ENCODE data around the gene ADAMTSL4. TPM values are rescaled to one million over a fixed set of nuclear protein-coding genes. Genes with fewer than 3 reads are reported as not detected.
A peak's percentile ranks its signal among the peaks of the same experiment; 100 is the strongest.
"Not testable (repeated sequence)": the region's sequence is repeated elsewhere in the genome, so short reads cannot be mapped to it uniquely, and the experiment has no call there.

Gene ADAMTSL4
- total and polyA plus RNA-seq, 9 of the 15 experiments (the other 6 are each of a cell fraction or from before 2014, with no cell fraction given) = 12.7 to 212 (median 35.6) TPM

DNA sequence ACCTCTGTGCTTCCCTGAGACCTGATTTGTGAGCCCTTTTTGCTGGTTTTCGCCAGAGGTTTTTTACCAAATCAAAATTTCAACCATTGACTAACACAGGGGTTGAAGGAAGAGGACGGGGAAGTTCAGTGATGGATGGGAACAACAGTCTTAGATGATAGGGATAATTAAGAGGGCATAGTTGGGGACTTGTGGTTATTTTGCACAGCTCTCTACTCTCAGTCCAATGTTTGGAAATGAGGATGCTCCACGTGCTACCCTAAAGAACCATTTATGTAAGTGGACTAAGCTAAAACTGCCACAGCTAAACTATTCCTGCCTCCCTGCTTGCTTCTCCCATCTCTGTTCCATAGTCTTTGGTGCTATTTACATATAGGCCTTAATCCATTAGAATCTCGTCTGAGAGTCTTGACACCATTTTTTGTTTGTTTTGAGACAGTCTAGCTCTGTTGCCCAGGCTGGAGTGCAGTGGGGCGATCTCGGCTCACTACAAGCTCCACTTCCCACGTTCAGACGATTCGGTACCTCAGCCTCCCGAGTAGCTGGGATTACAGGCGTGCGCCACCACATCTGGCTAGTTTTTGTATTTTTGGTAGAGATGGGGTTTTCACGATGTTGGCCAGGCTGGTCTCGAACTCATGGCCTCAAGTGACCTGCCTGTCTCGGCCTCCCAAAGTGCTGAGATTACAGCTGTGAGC, 30.9 kb downstream of the ADAMTSL4 start (continued):
- TF ChIP-seq PHF8 (IDR thresholded peaks at IDR 0.05; ENCODE audit: borderline replicate concordance, low read length) (no peak), ZNF282 (CRISPR knock-in tag; IDR thresholded peaks at IDR 0.05) (no peak), HDAC8 (tag; IDR thresholded peaks at IDR 0.05) (no peak)
- TF ChIP-seq, protein P1, sequence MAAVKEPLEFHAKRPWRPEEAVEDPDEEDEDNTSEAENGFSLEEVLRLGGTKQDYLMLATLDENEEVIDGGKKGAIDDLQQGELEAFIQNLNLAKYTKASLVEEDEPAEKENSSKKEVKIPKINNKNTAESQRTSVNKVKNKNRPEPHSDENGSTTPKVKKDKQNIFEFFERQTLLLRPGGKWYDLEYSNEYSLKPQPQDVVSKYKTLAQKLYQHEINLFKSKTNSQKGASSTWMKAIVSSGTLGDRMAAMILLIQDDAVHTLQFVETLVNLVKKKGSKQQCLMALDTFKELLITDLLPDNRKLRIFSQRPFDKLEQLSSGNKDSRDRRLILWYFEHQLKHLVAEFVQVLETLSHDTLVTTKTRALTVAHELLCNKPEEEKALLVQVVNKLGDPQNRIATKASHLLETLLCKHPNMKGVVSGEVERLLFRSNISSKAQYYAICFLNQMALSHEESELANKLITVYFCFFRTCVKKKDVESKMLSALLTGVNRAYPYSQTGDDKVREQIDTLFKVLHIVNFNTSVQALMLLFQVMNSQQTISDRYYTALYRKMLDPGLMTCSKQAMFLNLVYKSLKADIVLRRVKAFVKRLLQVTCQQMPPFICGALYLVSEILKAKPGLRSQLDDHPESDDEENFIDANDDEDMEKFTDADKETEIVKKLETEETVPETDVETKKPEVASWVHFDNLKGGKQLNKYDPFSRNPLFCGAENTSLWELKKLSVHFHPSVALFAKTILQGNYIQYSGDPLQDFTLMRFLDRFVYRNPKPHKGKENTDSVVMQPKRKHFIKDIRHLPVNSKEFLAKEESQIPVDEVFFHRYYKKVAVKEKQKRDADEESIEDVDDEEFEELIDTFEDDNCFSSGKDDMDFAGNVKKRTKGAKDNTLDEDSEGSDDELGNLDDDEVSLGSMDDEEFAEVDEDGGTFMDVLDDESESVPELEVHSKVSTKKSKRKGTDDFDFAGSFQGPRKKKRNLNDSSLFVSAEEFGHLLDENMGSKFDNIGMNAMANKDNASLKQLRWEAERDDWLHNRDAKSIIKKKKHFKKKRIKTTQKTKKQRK (IDR thresholded peaks at IDR 0.05; ENCODE audit: borderline replicate concordance, low read depth, low read length) = no peak

DNA sequence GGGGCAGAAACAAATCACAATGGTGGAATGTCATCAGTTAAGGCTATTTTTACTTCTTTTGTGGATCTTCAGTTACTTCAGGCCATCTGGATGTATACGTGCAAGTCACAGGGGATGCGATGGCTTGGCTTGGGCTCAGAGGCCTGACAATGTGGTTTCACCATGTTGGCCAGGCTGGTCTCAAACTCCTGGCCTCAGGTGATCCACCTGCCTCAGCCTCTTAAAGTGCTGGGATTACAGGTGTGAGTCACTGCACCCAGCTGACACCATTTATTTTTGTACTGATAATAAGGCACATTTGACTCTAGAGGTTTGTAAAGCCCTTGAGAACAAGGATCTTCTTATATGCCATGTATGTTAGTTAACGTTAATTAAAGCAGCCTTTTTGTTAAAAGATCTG, 31.8 kb downstream of the ADAMTSL4 start:
- in situ Hi-C loops (cut with MboI); H3K4me3 ChIP-seq: not testable (repeated sequence)
- H3K36me3 ChIP-seq (ENCODE audit: control insufficient read depth, insufficient read depth, low read length) = peaks cover 31% of the 10 kb centered on the region

DNA sequence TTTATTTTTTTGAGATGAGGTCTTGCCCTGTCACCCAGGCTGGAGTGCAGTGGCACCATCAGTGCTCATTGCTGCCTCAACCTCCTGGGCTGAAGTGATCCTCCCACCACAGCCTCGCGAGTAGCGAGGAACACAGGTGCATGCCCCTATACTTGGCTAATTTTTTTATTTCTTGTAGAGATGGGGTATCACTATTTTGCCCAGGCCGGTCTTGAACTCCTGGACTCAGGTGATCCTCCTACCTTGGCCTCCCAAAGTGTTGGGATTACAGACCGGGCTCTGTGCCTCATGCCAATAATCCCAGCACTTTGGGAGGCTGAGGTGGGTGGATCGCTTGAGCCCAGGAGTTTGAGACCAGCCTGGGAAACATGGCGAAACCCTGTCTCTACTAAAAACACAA, 32.2 kb downstream of the ADAMTSL4 start:
- DNase-seq (ENCODE audit: extremely low read depth in 1 of 4, low spot score in 3 of 4); H3K9me1 ChIP-seq (ENCODE audit: control insufficient read depth, insufficient read depth, low read length); H3K4me3 ChIP-seq; H2AFZ ChIP-seq (ENCODE audit: low read depth, low read length); H3K27ac ChIP-seq (ENCODE audit: extremely low read depth, low read depth, low read length); H3K27me3 ChIP-seq (ENCODE audit: control insufficient read depth in 2 of 2, insufficient read depth in 2 of 2, low read length in 2 of 2); H3K4me1 ChIP-seq (replicated peaks in 1 of 2; ENCODE audit: control insufficient read depth in 2 of 2, insufficient read depth in 2 of 2, low read length in 2 of 2); ATAC-seq; CTCF ChIA-PET (ENCODE audit: low intra/inter-chr PET ratio); BruUV-seq (replicated peaks); H3K4me2 ChIP-seq (ENCODE audit: insufficient read depth, low read length); in situ Hi-C loops (cut with MboI); H3K9me3 ChIP-seq (replicated peaks; ENCODE audit: control insufficient read depth, insufficient read depth, low read depth, low read length); intact Hi-C loops (cut with micrococcal nuclease); FAIRE-seq: not testable (repeated sequence)
- POLR2A ChIA-PET = interaction anchor here (1.2 to 3.8 kb wide), 3 partner anchors 11 to 34 kb away, joined by 3 to 22 read pairs (median 18); no protein-coding TSS in a partner anchor
- Histone ChIP-seq H3K79me2 (ENCODE audit: control insufficient read depth, insufficient read depth, low read length) (peaks cover 40% of the 10 kb centered on the region), H3K36me3 (ENCODE audit: control insufficient read depth, insufficient read depth, low read length) (peaks cover 26% of the 10 kb centered on the region), H4K20me1 (replicated peaks; ENCODE audit: control insufficient read depth, insufficient read depth, low read length) (peaks cover 26% of the 10 kb centered on the region), H3K9ac (ENCODE audit: insufficient read depth in 1 of 2, low read depth in 2 of 2, low read length in 2 of 2) (peak overlapping the region in 1 of 2 experiments; percentile 63; a peak in 1 of 4 replicates)
- 92% methylated on average over 7 of the region's 7 CpGs for WGBS (ENCODE audit: insufficient coverage, low coverage, missing lambda C conversion rate)

More for the DNA sequence above, 31.8 kb downstream of the ADAMTSL4 start:
- peaks cover 31% of the 10 kb centered on the region for H4K20me1 ChIP-seq (replicated peaks; ENCODE audit: control insufficient read depth, insufficient read depth, low read length)
- H3K4me1 ChIP-seq (replicated peaks in 1 of 2; ENCODE audit: control insufficient read depth in 2 of 2, insufficient read depth in 2 of 2, low read length in 2 of 2); H3K4me2 ChIP-seq (ENCODE audit: insufficient read depth, low read length); H3K27me3 ChIP-seq (ENCODE audit: control insufficient read depth in 2 of 2, insufficient read depth in 2 of 2, low read length in 2 of 2); H3K27ac ChIP-seq (ENCODE audit: extremely low read depth, low read depth, low read length); ATAC-seq; CTCF ChIA-PET (ENCODE audit: low intra/inter-chr PET ratio); FAIRE-seq; H3K9me3 ChIP-seq (replicated peaks; ENCODE audit: control insufficient read depth, insufficient read depth, low read depth, low read length); H2AFZ ChIP-seq (ENCODE audit: low read depth, low read length); intact Hi-C loops (cut with micrococcal nuclease); H3K9ac ChIP-seq (ENCODE audit: insufficient read depth in 1 of 2, low read depth in 2 of 2, low read length in 2 of 2); DNase-seq (ENCODE audit: extremely low read depth in 1 of 4, low spot score in 3 of 4); BruUV-seq (replicated peaks); H3K9me1 ChIP-seq (ENCODE audit: control insufficient read depth, insufficient read depth, low read length): not testable (repeated sequence)
- peaks cover 44% of the 10 kb centered on the region for H3K79me2 ChIP-seq (ENCODE audit: control insufficient read depth, insufficient read depth, low read length)
- POLR2A ChIA-PET = interaction anchor here (1.2 to 11.0 kb wide), 6 partner anchors 12 to 34 kb away, joined by 3 to 148 read pairs (median 20); no protein-coding TSS in a partner anchor
- 84% methylated on average over 1 of the region's 3 CpGs for WGBS (ENCODE audit: insufficient coverage, low coverage, missing lambda C conversion rate)

Data from K562 (cell line).